GM12874 (cell line): ENCODE measurements around the gene CCDC157.

Experiments used
- TF ChIP-seq, protein P1 (sequence below): IDR thresholded peaks from 2 replicates; pipeline ENCODE4 v1.5.1; 2011; ENCODE audit warnings: low read depth, mild to moderate bottlenecking, control low read depth, low read length, moderate library complexity; ENCODE audit not compliant: insufficient read depth

CCDC157 gene

DNA sequence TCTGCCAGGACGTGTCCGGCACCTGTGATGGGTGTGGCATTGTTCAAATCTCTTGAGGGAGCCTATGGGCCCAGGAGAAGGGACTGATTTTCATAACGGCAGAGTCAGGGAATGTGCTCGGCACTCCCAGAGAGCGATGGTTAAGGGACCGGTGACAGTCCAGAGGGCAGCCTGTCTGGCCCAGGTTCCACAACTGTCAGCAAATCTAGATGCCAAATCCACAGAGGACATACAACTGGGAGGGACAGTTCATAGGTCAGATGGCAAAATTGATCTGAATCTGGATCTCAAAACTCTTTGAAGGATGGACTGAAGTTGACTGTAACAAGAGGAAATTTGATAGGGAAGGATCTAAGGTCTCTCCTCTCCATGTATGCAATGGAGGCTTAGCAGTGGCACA lies 47.5 kb downstream of the CCDC157 start:
- TF ChIP-seq, protein P1, sequence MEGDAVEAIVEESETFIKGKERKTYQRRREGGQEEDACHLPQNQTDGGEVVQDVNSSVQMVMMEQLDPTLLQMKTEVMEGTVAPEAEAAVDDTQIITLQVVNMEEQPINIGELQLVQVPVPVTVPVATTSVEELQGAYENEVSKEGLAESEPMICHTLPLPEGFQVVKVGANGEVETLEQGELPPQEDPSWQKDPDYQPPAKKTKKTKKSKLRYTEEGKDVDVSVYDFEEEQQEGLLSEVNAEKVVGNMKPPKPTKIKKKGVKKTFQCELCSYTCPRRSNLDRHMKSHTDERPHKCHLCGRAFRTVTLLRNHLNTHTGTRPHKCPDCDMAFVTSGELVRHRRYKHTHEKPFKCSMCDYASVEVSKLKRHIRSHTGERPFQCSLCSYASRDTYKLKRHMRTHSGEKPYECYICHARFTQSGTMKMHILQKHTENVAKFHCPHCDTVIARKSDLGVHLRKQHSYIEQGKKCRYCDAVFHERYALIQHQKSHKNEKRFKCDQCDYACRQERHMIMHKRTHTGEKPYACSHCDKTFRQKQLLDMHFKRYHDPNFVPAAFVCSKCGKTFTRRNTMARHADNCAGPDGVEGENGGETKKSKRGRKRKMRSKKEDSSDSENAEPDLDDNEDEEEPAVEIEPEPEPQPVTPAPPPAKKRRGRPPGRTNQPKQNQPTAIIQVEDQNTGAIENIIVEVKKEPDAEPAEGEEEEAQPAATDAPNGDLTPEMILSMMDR, result no peak

DNA sequence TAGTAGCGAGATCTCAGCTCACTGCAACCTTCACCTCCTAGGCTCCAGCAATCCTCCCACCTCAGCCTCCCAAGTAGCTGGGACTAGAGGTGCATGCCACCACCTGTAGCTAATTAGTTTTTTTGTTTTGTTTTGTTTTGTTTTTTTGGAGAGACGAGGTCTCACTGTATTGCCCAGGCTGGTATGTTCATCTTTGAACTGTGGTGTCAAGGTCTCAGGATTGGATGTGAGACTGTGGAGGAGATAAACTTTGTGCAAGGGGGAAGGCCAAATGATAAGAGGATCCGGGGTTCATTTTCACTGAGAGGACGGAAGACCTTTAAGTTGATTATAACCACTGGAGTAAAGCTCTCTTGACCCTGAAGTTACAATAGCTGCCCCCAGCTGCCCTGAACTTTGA lies 48.9 kb downstream of the CCDC157 start:
- TF ChIP-seq, protein P1, result no peak

DNA sequence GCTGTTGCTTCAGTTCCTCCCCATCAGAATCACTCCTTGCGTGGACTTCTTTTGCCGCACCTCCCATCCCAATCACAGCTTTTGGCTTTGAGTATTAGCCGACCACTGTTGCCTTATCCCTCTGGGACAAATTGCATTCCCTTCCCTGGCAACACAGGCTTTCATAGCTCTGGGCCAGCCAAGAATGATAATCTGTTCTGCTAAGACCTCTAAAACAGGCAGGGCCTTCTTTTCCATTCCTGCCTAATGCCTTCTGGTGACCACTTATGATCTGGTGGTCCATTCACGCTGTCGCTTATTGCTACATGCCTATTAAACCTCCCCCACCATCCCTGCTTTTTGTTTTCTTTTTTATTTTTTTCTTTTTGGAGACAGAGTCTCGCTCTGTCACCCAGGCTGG lies 49.6 kb downstream of the CCDC157 start:
- TF ChIP-seq, protein P1, result no peak

DNA sequence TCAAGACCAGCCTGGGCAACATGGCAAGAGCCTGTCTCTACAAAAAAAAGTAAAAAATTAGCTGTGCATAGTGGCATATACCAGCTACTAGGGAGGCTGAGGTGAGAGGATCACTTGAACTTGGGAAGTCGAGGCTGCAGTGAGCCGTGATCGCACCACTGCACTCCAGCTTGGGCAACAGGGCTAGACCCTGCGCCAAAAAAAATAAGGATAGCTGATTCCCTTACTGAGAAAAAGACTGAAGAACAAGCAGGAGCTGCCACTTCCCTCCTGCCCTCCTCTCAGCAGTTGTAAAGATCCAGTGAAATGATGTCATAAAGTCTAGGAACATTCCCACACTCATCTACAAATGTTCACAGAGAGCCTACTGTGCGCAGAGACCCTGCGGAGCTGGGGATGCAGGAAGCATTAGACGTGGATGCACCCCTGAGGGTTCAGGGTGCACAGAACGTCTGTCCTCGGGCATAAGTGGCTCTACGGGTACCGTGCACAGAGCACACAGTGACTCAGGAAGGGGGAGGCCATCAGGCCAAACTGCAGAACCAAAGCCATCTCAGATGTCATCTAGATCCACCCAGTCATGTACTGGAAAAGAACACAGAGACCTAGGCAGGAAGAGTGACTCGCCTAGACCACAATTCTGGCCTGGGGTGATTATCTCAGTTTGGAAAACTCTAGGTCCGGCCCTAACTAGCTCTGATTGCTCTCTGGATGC lies 51.7 kb downstream of the CCDC157 start:
- TF ChIP-seq, protein P1, result no peak

DNA sequence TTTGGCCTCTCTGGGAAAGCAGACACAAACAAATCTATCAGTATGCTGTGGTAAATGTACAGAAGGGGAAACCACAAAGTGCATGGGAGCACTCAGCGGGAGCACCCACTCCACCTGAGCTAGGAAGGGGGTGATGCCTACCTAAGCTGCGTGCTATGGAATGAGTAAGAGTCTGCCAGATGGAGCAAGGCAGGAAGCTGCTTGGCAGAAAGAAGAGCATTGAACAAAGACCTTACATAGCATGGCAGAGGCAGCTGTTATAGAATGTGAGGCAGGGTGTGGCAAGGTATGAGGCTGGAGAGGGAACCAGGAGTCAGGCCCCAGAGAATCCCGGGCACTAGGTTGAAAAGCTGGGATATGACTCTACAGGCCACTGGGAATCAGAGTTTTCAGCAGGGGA lies 55.0 kb downstream of the CCDC157 start:
- TF ChIP-seq, protein P1, result no peak

DNA sequence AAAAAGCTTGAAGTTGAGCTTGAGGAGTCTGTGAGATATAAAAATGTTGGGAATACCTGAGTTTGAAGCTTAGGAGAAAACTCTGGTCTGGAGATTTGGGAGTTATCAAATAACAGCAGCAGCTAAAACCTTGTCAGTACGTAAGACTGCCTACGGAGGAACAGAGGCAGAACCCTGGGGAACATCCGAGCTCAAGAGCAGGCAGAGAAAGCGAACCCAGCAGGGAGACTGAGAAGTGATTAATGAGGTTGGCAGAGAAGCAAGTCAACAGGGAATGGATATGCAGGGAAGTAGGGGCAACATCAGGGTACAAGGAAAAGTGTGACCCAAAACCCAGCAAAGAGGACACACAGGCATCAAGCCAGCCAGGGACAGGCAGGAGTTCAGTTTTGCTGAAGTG lies 56.2 kb downstream of the CCDC157 start:
- TF ChIP-seq, protein P1, result no peak

DNA sequence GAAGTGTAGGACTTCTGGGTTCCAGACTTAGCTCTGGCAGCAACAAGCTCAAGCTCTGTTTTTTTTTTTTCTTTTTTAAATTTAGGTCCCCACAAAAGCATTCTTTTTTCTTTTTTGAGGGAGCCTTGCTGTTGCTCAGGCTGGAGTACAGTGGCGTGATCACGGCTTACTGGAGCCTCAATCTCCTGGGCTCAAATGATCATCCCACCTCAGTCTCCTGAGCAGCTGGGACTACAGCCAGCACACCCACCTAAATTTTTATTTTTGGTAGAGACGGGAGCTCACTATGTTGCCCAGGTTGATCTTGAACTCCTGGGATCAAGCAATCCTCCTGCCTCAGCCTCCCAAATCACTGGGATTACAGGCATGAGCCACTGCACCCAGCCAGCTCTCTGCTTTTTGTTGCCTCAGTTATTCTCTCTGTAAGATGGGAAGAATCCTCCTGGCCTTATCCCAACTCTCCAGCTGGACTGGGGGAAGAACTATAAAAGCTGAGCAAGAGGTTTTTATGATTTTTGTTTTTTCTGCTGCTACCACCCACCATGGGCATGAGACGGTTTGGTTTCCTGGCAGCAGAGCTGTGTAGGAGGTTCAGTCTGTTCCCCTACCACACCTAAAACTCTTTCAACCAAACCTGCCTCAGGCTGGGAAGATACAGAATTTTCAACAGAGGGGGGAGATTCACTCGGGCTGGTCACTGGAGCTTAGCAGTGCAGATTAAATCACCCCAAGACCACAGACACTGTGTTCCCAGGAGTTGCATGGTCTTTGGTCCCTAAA lies 57.1 kb downstream of the CCDC157 start:
- TF ChIP-seq, protein P1, result no peak
